ENCODE measurements around the gene SH3RF1. TPM values are rescaled to one million over a fixed set of nuclear protein-coding genes. Genes with fewer than 3 reads are reported as not detected.
A peak's percentile ranks its signal among the peaks of the same experiment; 100 is the strongest.

SH3RF1 gene
- total and polyA plus RNA-seq, 2 experiments from 2014 or later, result 7.8 to 12.4 TPM

DNA sequence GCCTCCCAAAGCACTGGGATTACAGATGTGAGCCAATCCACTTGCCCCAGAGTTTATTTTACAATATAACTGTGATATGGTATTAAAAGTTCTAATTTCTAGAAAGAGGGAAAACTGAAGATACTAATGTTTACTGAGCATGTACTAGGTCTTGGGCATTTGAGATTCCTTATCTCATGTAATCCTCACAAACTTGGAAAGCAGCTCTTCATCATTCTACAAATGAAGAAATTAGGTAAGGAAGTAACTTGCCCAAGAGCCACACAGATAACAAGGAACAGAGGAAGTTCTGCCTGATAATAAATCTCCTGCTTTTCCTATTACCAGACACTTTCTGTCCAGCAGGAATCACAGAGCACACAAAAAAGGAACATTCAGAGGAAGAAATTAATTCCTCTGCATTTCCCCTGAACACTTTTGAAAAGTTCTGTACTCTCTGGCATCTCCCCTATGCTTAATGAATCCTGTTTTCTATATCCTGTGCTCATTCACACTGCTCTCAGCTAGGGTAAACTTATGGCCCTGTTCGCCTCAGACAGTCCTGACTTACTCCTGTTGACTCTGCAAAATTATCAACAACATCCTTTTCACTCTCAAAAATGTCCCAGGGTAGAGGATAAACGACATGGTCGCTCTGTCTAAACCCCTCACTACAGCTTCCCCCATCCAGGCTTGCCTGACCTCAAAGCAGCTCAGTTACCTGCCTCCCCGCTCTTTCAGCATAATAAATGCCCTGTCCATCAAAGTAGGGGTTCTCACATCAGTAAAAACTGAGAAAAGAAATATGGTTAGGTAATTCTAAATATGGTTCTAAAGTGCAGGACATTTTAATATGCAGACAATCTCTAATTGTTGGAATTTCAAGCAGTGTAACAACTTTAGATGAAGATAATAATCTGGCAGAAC is 13.6 kb downstream of the SH3RF1 start:
- Histone ChIP-seq H3K4me1 (ENCODE audit: insufficient read depth) (peaks cover 75% of the 10 kb centered on the region), H3K9me2 (ENCODE audit: insufficient read depth) (no peaks in the 10 kb centered on the region), H3F3A (replicated peaks; ENCODE audit: low read depth) (no peaks in the 10 kb centered on the region), H3K4me2 (peak overlapping the region; percentile 4; the same call in 1 of the 2 replicates), H3K4me3 (no peak overlapping the region), H3K27me3 (ENCODE audit: insufficient read depth) (no peaks in the 10 kb centered on the region), H3K36me3 (ENCODE audit: insufficient read depth) (no peaks in the 10 kb centered on the region), H4K20me1 (replicated peaks; ENCODE audit: insufficient read depth) (0 out of 2 replicates have a peak, but pooled peaks cover 7% of the 10 kb centered on the region), H3K27ac (ENCODE audit: low read depth) (no peak overlapping the region; the same call in 1 of the 2 replicates), H2AFZ (no peak overlapping the region), H3K79me2 (replicated peaks; ENCODE audit: insufficient read depth) (peaks cover 100% of the 10 kb centered on the region)
- DNase-seq (ENCODE audit: low spot score), result no peak
- H3K4me3 Mint-ChIP-seq, result no peak overlapping the region
- ATAC-seq, result peak; percentile 54
- H3K27me3 Mint-ChIP-seq (ENCODE audit: insufficient read depth, low read depth, poor library complexity), result no peaks in the 10 kb centered on the region
- no peaks in the 10 kb centered on the region for H3K36me3 Mint-ChIP-seq (ENCODE audit: low read depth)
- H3K4me1 Mint-ChIP-seq, result peaks cover 68% of the 10 kb centered on the region
- TF ChIP-seq, protein P1, sequence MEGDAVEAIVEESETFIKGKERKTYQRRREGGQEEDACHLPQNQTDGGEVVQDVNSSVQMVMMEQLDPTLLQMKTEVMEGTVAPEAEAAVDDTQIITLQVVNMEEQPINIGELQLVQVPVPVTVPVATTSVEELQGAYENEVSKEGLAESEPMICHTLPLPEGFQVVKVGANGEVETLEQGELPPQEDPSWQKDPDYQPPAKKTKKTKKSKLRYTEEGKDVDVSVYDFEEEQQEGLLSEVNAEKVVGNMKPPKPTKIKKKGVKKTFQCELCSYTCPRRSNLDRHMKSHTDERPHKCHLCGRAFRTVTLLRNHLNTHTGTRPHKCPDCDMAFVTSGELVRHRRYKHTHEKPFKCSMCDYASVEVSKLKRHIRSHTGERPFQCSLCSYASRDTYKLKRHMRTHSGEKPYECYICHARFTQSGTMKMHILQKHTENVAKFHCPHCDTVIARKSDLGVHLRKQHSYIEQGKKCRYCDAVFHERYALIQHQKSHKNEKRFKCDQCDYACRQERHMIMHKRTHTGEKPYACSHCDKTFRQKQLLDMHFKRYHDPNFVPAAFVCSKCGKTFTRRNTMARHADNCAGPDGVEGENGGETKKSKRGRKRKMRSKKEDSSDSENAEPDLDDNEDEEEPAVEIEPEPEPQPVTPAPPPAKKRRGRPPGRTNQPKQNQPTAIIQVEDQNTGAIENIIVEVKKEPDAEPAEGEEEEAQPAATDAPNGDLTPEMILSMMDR (conservative IDR thresholded peaks at IDR 0.05; ENCODE audit: low read depth in 2 of 2), result no peak
- TF ChIP-seq NANOG (IDR thresholded peaks at IDR 0.05; ENCODE audit: borderline replicate concordance) (no peak), ZNF114 (CRISPR knock-in tag; IDR thresholded peaks at IDR 0.05) (no peak), ZNF331 (CRISPR knock-in tag; IDR thresholded peaks at IDR 0.05; ENCODE audit: low read depth) (no peak), REST (IDR thresholded peaks at IDR 0.05; ENCODE audit: unreplicated experiment) (no peak), POLR2AphosphoS5 (IDR thresholded peaks at IDR 0.05; ENCODE audit: low read depth) (no peak), JUNB (IDR thresholded peaks at IDR 0.05; ENCODE audit: unreplicated experiment) (no peak), EZH2phosphoT487 (IDR thresholded peaks at IDR 0.05; ENCODE audit: unreplicated experiment) (no peak), STAT1 (IDR thresholded peaks at IDR 0.05; ENCODE audit: unreplicated experiment) (no peak), EZH2 (IDR thresholded peaks at IDR 0.05; ENCODE audit: low read depth, unreplicated experiment) (no peak), CREB1 (CRISPR knock-in tag; IDR thresholded peaks at IDR 0.05; ENCODE audit: low read depth) (no peak)
- TF ChIP-seq, protein P2, sequence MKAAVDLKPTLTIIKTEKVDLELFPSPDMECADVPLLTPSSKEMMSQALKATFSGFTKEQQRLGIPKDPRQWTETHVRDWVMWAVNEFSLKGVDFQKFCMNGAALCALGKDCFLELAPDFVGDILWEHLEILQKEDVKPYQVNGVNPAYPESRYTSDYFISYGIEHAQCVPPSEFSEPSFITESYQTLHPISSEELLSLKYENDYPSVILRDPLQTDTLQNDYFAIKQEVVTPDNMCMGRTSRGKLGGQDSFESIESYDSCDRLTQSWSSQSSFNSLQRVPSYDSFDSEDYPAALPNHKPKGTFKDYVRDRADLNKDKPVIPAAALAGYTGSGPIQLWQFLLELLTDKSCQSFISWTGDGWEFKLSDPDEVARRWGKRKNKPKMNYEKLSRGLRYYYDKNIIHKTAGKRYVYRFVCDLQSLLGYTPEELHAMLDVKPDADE (IDR thresholded peaks at IDR 0.05), result no peak
- TF ChIP-seq, protein P3, sequence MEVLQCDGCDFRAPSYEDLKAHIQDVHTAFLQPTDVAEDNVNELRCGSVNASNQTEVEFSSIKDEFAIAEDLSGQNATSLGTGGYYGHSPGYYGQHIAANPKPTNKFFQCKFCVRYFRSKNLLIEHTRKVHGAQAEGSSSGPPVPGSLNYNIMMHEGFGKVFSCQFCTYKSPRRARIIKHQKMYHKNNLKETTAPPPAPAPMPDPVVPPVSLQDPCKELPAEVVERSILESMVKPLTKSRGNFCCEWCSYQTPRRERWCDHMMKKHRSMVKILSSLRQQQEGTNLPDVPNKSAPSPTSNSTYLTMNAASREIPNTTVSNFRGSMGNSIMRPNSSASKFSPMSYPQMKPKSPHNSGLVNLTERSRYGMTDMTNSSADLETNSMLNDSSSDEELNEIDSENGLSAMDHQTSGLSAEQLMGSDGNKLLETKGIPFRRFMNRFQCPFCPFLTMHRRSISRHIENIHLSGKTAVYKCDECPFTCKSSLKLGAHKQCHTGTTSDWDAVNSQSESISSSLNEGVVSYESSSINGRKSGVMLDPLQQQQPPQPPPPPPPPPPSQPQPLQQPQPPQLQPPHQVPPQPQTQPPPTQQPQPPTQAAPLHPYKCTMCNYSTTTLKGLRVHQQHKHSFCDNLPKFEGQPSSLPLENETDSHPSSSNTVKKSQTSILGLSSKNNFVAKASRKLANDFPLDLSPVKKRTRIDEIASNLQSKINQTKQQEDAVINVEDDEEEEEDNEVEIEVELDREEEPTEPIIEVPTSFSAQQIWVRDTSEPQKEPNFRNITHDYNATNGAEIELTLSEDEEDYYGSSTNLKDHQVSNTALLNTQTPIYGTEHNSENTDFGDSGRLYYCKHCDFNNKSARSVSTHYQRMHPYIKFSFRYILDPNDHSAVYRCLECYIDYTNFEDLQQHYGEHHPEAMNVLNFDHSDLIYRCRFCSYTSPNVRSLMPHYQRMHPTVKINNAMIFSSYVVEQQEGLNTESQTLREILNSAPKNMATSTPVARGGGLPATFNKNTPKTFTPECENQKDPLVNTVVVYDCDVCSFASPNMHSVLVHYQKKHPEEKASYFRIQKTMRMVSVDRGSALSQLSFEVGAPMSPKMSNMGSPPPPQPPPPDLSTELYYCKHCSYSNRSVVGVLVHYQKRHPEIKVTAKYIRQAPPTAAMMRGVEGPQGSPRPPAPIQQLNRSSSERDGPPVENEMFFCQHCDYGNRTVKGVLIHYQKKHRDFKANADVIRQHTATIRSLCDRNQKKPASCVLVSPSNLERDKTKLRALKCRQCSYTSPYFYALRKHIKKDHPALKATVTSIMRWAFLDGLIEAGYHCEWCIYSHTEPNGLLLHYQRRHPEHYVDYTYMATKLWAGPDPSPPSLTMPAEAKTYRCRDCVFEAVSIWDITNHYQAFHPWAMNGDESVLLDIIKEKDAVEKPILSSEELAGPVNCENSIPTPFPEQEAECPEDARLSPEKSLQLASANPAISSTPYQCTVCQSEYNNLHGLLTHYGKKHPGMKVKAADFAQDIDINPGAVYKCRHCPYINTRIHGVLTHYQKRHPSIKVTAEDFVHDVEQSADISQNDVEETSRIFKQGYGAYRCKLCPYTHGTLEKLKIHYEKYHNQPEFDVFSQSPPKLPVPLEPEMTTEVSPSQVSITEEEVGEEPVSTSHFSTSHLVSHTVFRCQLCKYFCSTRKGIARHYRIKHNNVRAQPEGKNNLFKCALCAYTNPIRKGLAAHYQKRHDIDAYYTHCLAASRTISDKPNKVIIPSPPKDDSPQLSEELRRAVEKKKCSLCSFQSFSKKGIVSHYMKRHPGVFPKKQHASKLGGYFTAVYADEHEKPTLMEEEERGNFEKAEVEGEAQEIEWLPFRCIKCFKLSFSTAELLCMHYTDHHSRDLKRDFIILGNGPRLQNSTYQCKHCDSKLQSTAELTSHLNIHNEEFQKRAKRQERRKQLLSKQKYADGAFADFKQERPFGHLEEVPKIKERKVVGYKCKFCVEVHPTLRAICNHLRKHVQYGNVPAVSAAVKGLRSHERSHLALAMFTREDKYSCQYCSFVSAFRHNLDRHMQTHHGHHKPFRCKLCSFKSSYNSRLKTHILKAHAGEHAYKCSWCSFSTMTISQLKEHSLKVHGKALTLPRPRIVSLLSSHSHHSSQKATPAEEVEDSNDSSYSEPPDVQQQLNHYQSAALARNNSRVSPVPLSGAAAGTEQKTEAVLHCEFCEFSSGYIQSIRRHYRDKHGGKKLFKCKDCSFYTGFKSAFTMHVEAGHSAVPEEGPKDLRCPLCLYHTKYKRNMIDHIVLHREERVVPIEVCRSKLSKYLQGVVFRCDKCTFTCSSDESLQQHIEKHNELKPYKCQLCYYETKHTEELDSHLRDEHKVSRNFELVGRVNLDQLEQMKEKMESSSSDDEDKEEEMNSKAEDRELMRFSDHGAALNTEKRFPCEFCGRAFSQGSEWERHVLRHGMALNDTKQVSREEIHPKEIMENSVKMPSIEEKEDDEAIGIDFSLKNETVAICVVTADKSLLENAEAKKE (CRISPR knock-in tag; IDR thresholded peaks at IDR 0.05), result no peak
- no peaks in the 10 kb centered on the region for H3K9me3 Mint-ChIP-seq
- peak overlapping the region; percentile 85 for H3K27ac Mint-ChIP-seq

Measured in GM23338 (cell line).